Fibroblast of skin of abdomen (primary cell): Measurements from ENCODE around the gene ETV6.

Source experiments
- DNase-seq: peaks from one replicate; pipeline ENCODE4 v3.0.0-alpha.2; 2013

Gene ETV6

DNA sequence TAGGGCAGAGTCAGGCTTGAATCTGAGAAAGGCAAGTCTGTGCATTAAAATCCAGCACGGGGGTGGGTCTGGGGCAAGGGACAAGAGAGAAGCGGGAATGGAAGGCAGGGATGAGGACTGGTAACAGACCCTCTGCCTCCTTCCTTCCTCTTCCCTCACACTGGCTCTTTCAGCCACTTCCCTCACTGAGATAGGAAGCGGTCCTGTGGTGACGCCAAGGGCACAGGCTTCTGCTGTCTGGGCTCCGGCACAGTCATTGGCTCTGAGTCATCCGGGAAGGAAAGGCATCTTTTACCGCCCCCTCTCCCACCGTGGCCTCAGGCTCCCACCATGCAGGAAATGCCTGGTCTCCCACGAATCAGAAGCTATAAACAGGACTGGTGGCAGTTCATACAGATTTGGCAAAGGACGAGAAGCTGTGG lies 70.2 kb downstream of the ETV6 start:
- DNase-seq: peak; percentile 97

DNA sequence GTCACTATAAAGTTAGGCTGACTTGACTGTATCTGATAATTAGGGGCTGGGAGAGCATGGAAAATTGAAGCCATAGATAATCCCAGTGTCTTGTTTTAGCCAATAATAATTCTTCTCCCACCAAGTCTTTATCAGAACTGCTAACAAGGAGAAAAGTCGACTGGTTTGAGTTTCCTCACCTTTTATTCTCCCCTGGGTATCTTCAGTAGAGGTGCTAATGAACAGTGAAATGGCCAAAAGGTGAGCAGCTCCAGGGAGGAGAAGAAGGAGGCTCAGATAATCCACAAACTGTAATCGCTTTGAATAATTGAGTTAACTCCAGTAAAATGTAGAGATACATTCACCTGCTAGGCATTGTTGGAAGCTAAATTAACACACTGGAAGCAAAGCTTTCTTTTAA lies 72.6 kb downstream of the ETV6 start:
- no peak for DNase-seq

- no peak for DNase-seq
Observed at GRCh38 chr12:11722578-11723138, 73.2 kb downstream of the ETV6 start.

DNA sequence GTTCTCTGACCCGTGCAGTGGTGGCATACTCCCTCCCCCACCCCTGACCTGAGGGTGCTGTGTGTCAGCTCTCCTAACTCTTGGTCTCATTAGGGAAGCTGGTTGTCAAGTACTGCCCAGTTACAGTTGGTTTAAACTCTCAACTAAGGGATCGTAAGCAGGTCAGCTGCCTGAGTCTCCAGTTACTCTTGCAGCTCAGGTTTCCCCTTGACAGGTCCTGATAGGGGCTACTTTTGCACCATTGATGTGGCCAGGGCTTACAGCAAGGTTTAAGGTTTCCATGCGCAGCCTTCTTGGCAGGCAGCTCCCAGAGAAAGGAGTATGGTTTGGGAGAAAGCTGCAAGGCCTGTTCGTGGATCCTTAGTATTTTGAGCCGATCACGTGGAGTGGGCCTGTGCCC lies 74.5 kb downstream of the ETV6 start:
- DNase-seq: peak; percentile 27

- DNase-seq: peak; percentile 71
Observed at GRCh38 chr12:11724888-11725311, 75.4 kb downstream of the ETV6 start.

GRCh38 chr12:11725686-11726085 lies 76.2 kb downstream of the ETV6 start:
- no peak for DNase-seq

DNA sequence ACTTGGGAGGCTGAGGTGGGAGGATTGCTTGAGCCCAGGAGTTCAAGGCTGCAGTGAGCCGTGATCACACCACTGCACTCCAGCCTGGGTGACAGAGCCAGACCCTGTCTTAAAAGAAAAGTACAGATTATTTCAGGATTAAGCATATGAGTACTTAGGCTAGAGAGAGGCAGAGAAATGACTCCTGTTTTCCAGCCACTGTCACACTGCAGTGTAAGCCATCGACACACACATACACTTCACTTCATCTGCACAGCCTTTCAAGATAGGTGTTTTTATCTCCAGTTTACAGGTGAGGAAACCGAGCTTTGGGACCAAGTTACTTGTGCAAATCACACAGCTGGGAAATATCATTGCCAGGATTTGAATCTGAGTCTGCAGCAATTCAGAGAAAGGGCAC lies 77.2 kb downstream of the ETV6 start:
- no peak for DNase-seq

DNA sequence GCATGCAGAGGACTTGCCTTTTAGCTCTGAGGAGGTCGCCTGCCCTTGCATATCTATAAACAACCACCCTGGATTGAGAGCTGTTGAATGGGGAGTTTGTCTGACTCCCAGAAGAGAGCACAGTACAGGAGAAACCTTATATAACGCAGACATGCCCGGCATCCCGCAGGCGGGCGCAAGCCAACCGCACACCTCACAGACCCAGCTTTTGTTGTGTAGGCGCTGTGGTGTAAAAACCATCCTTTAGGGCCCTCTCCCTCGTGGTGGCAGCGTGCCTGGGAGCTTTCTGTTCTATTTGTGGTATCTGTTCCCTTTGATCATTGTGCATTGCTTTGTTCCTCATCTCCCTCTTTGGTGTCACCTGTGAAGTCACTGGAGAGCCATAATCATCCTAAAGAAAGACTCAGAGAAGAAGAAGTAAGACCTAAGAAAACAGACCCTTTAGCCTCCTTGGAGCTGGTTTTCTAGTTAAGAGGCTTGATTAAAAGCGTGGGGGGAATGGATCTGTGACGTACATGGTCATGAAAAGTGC lies 77.7 kb downstream of the ETV6 start:
- DNase-seq: no peak

DNA sequence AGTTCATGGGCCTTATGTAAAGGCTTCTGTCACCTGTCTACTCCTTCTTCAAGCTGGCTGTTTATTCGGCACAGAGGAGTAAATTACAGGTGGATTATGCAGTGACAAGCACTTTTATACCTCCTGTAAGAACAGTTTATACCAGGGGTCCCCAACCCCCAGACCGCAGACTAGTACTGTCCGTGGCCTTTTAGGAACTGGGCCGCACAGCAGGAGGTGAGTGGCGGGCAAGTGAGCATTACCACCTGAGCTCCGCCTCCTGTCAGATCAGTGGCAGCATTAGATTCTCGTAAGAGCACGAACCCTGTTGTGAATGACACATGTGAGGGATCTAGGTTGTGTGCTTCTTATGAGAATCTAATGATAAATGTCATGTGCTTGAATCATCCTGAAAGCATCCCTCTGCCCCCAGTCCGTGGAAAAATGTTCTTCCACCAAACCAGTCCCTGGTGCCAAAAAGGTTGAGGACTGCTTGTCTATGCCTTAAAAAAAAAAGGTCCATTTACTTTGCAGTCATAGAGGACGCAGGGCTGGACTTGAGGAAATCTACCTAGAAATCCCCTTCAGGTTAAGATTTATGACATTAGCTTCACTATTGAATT lies 78.8 kb downstream of the ETV6 start:
- DNase-seq: peak; percentile 35

- DNase-seq: no peak
Observed at GRCh38 chr12:11729008-11729407, 79.5 kb downstream of the ETV6 start.

DNA sequence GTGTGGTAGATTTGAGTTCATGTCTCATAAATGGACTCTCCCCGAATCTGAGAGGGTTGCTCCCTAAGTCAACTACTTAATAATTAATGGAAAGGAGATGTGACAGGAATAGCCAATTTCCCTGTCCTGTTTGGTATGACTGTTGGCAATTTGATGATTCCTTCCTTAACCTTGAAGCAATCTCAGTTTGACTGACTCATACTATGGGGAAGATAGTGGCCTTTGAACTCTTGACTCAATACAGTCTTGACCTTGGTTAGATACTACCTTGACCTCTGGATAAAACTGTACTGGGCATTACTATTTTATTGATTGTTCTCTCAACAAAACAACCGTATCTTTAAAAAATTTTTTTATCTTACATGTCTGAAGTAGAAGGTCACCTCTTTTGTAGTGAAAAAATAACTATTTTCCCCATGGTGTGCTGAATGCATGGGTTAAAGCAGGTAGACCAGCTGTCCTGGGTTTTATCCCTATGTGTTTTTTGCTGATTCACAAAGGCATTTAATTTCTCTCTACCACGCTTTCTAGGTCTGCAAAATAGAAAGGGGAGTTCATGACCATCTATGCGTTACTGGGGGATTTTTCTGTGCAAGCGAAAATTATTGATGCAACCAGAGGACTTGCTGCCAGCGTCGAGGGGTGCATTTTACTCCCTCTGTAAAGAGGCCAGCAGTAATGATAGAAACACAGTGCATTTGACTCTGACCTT lies 80.1 kb downstream of the ETV6 start:
- DNase-seq: no peak

DNA sequence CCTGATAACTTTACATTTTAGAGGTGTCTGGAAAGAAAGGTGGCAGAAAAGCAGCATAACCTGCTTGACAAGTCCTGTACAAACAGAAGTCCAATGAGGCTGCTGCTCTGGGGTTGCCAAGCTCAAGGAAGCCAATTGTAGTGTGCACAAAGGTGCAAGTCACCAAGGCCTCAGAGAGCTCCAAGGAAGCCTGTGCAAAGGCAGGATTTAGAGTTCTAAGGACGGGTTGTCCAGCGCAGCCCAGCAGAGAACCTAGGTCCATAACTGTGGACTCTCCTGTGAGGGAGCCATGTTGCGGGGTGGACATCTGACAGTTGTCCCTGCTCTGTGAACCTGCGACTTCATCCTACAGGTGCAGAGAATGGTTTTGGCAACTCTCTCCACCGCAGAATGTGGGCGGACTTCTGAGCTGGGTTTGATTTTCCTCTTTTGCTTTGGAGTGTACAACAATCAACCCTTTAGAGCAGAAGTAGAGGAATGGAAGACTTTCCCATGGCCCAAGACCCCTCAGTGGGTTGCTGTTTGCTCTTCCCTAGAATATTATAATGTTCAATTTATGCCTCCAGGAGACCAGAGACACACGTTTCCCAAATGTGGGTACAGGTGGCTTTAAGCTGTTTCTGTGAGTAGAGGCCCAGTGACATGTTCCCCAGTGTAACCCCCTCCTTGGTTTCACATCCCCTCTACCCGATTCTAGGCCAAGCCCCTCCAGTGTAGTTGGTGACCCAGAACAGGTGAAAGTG lies 81.0 kb downstream of the ETV6 start:
- no peak for DNase-seq

DNA sequence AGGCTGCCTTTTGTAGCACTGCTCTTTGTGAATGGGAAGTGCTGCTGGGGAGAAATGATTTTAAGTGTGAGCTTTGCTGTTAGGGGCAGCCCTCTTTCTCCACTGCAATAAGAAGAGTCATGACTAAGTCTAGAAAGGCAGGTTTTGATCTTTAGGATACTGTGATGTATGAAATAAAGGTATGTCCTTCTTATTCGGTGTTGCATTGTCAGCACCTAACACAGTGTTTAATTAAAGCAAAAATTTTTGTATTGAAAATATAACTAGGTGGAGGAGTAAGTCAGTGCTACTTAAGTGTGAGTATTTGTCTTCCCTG lies 81.5 kb downstream of the ETV6 start:
- DNase-seq: no peak

GRCh38 chr12:11731455-11731854 lies 82.0 kb downstream of the ETV6 start:
- peak; percentile 61 for DNase-seq

- DNase-seq: no peak
Observed at GRCh38 chr12:11732023-11732422, 82.5 kb downstream of the ETV6 start.

DNA sequence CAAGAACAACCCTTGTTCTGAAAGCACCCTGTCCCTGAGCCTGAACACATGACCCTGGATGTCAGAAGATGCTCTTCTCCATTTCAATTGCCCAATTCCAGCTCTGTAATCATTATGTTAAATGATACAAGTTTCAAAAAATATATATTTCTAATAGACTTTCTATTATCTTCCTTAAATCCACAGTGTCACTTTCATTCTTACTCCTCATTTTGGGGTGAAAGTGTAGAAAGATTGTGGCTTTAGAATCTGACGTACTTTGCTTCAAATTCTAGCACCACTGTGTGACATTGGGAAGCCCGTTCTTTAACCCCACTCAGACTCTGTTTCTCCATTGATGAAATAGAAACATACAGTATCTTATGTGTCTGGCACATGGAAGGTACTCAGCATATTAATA lies 83.2 kb downstream of the ETV6 start:
- DNase-seq: no peak

- DNase-seq: no peak
Observed at GRCh38 chr12:11734580-11735180, 85.2 kb downstream of the ETV6 start.

DNA sequence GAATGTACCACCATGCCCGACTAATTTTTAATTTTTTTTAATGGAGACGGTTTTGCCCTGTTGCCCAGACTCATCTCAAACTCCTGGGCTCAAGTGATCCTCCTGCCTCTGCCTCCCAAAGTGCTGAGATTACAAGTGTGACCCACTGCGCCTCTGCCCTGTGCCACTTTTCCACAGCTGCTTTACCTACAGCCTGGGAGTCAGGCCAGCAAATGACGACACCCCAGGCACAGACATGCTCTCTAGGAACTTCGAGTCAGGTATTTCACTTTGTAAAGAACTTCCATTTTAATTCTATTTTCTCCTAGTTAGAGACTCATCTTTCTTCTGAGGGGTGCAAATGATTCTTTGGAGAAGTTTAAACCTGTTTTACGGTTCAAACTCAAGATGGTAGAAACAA lies 89.0 kb downstream of the ETV6 start:
- DNase-seq: no peak

- DNase-seq: no peak
Observed at GRCh38 chr12:11739980-11740577, 90.6 kb downstream of the ETV6 start.

- DNase-seq: peak; percentile 35
Observed at GRCh38 chr12:11741434-11742092, 92.1 kb downstream of the ETV6 start.

GRCh38 chr12:11743423-11744409 lies 94.2 kb downstream of the ETV6 start:
- DNase-seq: peak; percentile 72
